IPS-18c (cell line): Measurements from ENCODE around the gene TRPM3.

Source experiments
- H3K4me3 ChIP-seq: 2 replicates; pipeline ENCODE4 v1.7.0; 2013; ENCODE audit warnings: low read depth, mild to moderate bottlenecking, low read length, moderate library complexity; ENCODE audit not compliant: insufficient read depth
- H3K9me3 ChIP-seq: one replicate; pipeline ENCODE4 v1.6.1; 2013; ENCODE audit warnings: mild to moderate bottlenecking, low read length, moderate library complexity; ENCODE audit not compliant: control insufficient read depth, insufficient read depth

TRPM3 gene

DNA sequence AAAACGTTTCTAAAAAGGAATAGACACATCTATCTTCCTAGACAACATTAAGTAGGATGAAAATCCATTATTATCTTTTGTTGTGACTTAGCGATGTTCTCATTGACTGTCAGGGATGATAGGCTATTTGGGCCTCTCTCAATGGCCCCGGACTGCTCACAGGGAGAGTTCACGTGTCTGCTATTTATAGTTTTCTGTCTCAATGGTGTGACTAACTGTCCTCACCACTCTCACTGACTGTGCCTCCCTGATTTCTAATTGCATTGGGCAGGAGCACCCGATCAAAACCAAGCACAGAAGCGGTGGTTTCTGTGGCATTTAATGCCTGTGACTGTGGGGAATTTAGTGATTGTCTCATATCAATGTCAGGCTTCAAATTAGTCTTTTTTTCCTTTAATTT, 420.3 kb downstream of the TRPM3 start:
- H3K4me3 ChIP-seq: no peak overlapping the region
- no peaks in the 10 kb centered on the region for H3K9me3 ChIP-seq

GRCh38 chr9:70696694-70697335, 424.6 kb downstream of the TRPM3 start:
- Histone ChIP-seq H3K4me3 (no peak overlapping the region), H3K9me3 (no peaks in the 10 kb centered on the region)

DNA sequence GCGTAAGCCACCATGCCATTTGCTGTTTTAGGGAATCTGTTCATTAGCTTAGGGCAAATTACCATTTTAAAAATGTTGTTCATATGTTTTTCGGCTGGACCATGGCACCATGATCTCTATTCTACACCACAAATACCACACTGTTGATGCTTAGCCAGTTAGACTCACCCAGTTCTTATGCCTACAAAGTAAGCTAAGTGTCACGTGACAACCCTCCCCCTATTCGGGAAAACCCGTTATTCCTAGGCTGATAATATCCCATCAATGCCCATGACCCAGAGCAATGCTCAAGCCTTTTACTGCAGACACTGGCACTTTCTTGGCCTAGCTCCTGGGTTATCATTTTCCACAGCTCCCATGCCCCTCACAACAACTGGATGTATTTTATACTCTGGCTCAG, 426.7 kb downstream of the TRPM3 start:
- no peaks in the 10 kb centered on the region for H3K9me3 ChIP-seq

GRCh38 chr9:70693186-70693585, 428.2 kb downstream of the TRPM3 start:
- no peak overlapping the region for H3K4me3 ChIP-seq
- H3K9me3 ChIP-seq: no peaks in the 10 kb centered on the region

More for the DNA sequence above, 426.7 kb downstream of the TRPM3 start:
- no peak overlapping the region for H3K4me3 ChIP-seq

DNA sequence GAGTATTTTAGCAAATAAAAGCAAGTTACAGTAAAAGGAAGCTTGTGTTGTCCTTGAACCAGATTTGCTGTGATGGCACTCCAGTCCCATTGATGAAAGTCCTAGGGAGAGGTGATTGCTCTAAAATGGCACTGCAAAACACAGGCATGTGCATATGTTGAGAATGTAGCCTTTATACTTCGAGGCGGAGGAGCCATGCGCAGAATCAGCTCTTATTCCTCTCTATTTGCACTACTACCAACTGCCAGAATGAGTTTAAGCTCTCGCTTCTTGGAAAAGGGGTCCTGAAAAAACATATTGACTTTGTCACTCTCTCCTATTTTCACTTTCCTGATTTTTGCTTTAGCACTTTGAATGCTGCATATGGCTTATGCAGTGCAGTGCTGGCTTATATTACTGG, 429.0 kb downstream of the TRPM3 start:
- Histone ChIP-seq H3K4me3 (no peak overlapping the region), H3K9me3 (no peaks in the 10 kb centered on the region)

DNA sequence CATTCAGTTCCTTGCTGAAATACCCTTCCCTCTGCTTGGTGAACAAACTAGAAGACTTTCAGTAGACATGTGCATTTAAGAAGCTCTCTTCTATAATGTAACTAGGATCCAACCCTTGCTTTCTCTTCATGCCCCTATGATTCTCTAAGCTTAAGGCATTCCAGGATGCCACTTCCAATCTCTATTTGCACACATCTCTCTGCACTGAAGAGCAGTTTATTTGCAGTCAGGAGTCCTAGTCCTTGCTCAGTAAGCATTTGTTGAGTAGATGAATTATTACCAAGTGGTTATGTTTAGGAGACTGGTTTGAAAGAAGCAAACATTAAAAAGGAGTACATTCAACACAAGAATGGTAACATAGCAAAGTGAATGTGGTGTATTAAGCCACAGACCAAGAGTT, 432.7 kb downstream of the TRPM3 start:
- Histone ChIP-seq H3K9me3 (no peaks in the 10 kb centered on the region), H3K4me3 (no peak overlapping the region)

DNA sequence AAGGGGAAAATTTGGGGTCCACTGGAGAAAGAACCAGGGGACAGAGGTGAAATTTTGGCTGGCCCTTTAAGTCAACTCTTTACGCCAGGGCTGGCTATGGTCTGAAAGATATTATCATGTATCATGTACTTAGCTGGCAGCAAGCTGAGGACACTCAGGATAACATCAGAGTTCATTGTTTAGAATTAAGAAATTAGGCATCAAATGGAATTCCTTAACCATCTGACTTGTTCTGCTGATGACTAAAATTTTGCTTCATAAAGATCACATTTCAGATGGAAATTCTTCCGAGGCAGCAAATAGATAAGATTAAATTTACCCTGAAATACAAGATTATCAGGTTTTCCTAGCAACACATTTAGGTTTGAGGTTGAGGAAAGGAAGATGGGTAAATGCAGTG, 437.6 kb downstream of the TRPM3 start:
- H3K9me3 ChIP-seq: no peaks in the 10 kb centered on the region
- no peak overlapping the region for H3K4me3 ChIP-seq

DNA sequence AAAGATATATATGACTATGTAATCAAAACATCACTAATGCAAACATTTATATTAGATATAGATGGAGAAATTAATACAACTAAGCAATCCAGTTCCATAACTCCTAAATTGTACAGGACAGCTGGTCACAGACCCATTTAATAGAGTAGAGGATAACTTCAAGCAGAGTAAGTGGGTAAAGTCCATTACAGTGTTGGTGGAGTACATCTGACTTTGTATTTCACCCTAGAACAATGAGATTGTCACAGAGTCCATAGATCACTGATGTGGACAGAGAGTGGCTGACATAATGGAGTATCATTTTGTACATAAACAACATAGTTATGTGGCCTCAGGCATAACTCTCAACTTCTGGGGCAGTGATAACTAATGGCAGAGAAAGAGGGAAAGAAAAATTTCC, 439.1 kb downstream of the TRPM3 start:
- Histone ChIP-seq H3K4me3 (no peak overlapping the region), H3K9me3 (no peaks in the 10 kb centered on the region)

- Histone ChIP-seq H3K9me3 (no peaks in the 10 kb centered on the region), H3K4me3 (no peak overlapping the region)
These were observed 441.6 kb downstream of the TRPM3 start for GRCh38 chr9:70679845-70680244.

GRCh38 chr9:70678153-70678552, 443.3 kb downstream of the TRPM3 start:
- Histone ChIP-seq H3K4me3 (no peak overlapping the region), H3K9me3 (no peaks in the 10 kb centered on the region)

DNA sequence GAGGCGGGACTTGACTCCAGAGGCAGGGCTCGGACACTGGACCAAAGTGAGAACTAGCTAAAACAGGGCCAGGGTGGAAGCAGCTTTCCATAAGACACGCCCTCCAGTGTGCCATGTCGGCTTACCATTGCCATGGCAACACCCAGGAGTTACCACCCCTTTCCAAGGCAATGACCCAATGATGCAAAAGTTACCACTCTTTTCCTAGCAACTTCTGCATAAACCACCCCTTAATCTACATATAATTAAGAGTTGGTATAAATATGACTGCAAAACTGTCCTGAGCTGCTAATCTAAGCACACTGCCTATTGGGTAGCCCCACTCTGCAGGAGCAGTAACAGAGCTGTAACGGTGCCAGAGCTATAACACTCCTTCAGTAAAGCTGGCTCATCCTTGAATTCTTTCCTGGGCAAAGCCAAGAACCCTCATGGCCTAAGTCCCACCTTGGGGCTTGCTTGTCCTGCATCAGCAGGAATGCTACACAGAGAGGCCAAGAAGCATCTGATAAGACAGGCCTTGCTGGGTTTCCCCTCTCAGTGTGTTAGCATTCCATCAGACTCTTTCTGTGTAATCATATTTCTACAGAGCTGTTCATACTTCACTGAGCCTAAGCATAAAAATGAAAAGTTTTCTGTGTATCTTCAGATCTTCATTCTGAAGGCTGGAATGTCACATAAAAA, 444.2 kb downstream of the TRPM3 start:
- Histone ChIP-seq H3K9me3 (no peaks in the 10 kb centered on the region), H3K4me3 (no peak overlapping the region)

DNA sequence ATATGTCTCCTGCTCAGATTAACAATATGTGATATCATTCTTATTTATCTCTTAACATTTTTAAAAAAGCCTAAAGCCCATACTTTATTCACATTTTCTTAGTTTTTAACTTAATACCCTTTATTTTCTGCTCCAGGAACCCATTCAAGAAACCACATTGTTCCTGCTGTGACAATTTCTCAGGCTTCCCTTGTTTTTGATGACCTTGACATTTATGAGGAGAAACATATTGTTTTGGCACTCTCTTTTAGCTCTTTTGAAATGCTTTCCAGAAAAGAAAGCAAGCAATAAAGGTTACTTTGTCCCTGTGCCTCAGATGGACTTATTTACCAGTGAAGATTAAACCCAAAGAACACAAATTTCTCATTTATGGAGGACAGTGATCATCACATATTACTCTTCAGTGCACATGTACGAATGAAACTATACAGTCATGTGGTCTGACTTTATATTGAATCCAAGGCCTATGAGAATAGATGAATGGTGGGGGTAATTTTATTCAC, 445.5 kb downstream of the TRPM3 start:
- no peaks in the 10 kb centered on the region for H3K9me3 ChIP-seq

DNA sequence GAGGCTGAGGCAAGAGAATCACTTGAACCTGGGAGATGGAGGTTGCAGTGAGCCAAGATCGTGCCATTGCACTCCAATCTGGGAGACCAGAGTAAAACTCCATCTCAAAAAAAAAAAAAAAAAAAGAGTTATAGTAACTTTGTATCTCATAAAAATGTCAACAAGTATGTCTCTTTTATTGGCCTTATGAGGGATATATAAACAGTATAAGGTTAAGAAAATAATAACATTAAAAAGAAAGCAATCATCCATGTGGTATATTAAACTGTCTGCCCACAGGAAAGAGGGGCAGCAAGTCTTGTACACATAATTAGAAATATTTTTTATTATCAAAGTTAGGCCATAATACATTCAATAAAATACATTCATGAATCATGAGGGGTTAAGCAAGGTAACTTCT, 447.6 kb downstream of the TRPM3 start:
- Histone ChIP-seq H3K9me3 (no peaks in the 10 kb centered on the region), H3K4me3 (no peak overlapping the region)

More for the DNA sequence above, 445.5 kb downstream of the TRPM3 start:
- no peak overlapping the region for H3K4me3 ChIP-seq

GRCh38 chr9:70672161-70672649, 449.2 kb downstream of the TRPM3 start:
- H3K4me3 ChIP-seq: no peak overlapping the region
- H3K9me3 ChIP-seq: no peaks in the 10 kb centered on the region

DNA sequence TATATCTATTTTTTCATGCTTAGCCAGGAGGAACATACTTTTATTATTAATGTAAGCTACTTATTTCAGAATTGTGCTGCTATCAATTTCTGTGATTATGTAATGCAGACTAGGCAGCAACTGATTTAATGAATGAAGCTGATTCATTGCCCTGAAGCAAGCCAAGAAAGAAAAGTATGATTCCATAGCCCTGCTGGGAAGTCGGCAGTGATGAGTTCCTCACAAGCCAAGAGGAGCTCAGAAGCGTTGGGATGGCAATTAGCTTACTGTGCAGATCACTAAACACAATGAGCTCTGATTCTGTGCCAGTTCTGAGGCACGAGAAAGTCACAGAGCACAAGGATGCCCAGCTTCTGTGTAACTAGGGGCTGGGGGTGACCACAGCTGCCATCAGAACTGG, 452.7 kb downstream of the TRPM3 start:
- Histone ChIP-seq H3K9me3 (no peaks in the 10 kb centered on the region), H3K4me3 (no peak overlapping the region)

GRCh38 chr9:70658765-70659164, 462.7 kb downstream of the TRPM3 start:
- Histone ChIP-seq H3K9me3 (peaks cover 3% of the 10 kb centered on the region), H3K4me3 (no peak overlapping the region)

- no peak overlapping the region for H3K4me3 ChIP-seq
- H3K9me3 ChIP-seq: peaks cover 3% of the 10 kb centered on the region
These were observed 465.1 kb downstream of the TRPM3 start for GRCh38 chr9:70656281-70656680.

DNA sequence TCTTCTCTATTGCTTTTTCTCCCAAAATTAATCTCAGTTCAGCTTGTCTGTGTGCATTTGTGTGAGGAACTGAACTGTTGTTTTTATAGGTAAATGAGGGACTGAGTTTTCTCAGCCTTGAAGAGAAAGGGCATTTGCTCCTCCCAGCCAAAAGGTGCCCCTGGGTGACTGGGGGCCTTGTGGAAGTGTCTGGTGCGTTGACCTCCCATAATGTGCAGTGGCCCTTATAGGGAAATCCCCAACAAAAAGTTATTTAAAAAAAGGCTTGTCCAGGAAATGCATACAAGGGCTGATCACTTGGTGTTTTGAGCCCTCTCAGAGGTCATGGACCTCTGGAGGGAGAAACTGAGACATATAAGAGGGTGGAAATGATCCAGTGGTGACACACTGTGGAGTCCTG, 467.3 kb downstream of the TRPM3 start:
- Histone ChIP-seq H3K4me3 (no peak overlapping the region), H3K9me3 (peaks cover 2% of the 10 kb centered on the region)
